Measurements from ENCODE around the gene MAEA.

The MAEA gene

GRCh38 chr4:1382776-1383727, 93.4 kb downstream of the MAEA start:
- H2AFZ ChIP-seq (ENCODE audit: low read length) = no peak overlapping the region
- no peak overlapping the region for H3K4ac ChIP-seq (ENCODE audit: low read length)
- no peak overlapping the region for H2BK120ac ChIP-seq (ENCODE audit: low read depth, low read length)
- H3K9me3 ChIP-seq (replicated peaks in 1 of 2; ENCODE audit: control insufficient read depth in 2 of 2, insufficient read depth in 1 of 2, low read depth in 1 of 2, low read length in 2 of 2) = no peaks in the 10 kb centered on the region
- no peak overlapping the region for H4K91ac ChIP-seq (ENCODE audit: low read depth, low read length, poor library complexity)
- peak overlapping the region; percentile 75 for H2AK5ac ChIP-seq (ENCODE audit: low read depth, low read length)
- H3K23ac ChIP-seq (ENCODE audit: low read depth, low read length, poor library complexity) = peak overlapping the region; percentile 60
- H3K4me3 ChIP-seq (ENCODE audit: low read length in 2 of 2) = no peak overlapping the region
- no peak overlapping the region for H4K8ac ChIP-seq (ENCODE audit: low read depth, low read length)
- peak overlapping the region; percentile 78 for H3K18ac ChIP-seq (ENCODE audit: low read length)
- H3K36me3 ChIP-seq (replicated peaks in 1 of 2; ENCODE audit: control insufficient read depth in 2 of 2, insufficient read depth in 2 of 2, low read length in 2 of 2) = peaks cover 2 to 26% of the 10 kb centered on the region in 2 donors
- no CpG with 5 or more reads among the region's 27 CpGs for WGBS, 2 donors (ENCODE audit: extremely low coverage in 2 of 2, insufficient read length in 2 of 2, insufficient replicate concordance in 1 of 2)
- no peak overlapping the region for H3K4me2 ChIP-seq (ENCODE audit: insufficient read depth, low read length, poor library complexity, severe bottlenecking)
- no peaks in the 10 kb centered on the region for H3K27me3 ChIP-seq (ENCODE audit: control insufficient read depth in 3 of 3, insufficient read depth in 3 of 3, low read depth in 1 of 3, low read length in 3 of 3)
- H2BK12ac ChIP-seq (ENCODE audit: low read length) = no peak overlapping the region
- peaks cover 0 to 7% of the 10 kb centered on the region in 2 donors for H3K4me1 ChIP-seq (ENCODE audit: control insufficient read depth in 2 of 2, insufficient read depth in 1 of 2, low read depth in 1 of 2, low read length in 2 of 2)
- no peak for DNase-seq (ENCODE audit: low spot score)
- H2BK15ac ChIP-seq (ENCODE audit: low read length) = peak overlapping the region; percentile 17
- H3K79me1 ChIP-seq (ENCODE audit: low read depth, low read length) = no peaks in the 10 kb centered on the region
- H3K9ac ChIP-seq (ENCODE audit: low read depth, low read length, poor library complexity) = no peak overlapping the region
- H3K27ac ChIP-seq (replicated peaks; ENCODE audit: low read length) = no peak overlapping the region
- no peak overlapping the region for H3K14ac ChIP-seq (ENCODE audit: low read length)
- H2BK5ac ChIP-seq (ENCODE audit: low read length) = no peak overlapping the region

DNA sequence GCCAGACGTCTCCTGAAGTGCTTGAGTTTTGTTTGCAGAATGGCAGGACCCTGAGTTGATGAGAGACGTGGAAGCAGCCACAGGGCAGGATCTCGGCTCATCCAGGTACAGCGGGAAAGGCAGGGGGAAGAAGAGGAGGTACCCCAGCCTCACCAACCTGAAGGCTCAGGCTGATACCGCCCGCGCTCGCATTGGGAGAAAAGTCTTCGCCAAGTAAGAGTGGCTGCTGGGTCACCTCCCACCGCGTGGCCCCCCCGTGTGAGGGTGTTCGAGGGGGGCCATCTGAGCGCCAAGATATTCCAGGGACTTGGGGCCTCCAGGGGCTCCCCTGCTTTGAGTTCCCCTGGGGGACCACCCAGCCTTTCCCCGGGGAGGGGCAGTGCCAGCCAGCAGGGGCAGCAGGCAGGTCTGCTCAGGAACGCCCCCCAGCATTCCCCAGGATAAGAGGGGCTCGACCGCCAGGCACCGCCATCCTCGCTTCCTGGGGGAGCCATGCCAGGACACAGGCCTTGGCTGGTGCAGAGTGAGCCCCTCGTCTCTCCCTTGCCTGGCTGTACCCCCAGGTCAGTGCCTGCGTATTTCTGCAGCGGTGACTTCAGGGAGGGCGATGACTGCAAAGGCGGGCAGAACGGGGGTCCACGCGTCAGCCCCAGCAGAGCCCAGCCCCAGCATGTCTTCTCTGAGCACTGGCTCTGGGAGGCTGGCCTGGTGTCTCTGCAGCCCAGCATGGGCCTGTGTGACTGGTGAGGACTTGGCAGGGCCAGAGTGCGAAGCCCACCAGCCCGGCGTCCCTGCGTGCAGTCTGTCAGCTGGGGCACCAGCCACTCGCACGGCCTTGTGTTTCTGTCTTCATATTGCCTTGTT, 94.3 kb downstream of the MAEA start:
- Histone ChIP-seq H3K9ac (ENCODE audit: low read depth, low read length, poor library complexity) (peak overlapping the region; percentile 24), H3K4me1 (ENCODE audit: control insufficient read depth in 2 of 2, insufficient read depth in 1 of 2, low read depth in 1 of 2, low read length in 2 of 2) (peaks cover 0 to 7% of the 10 kb centered on the region in 2 donors), H2BK12ac (ENCODE audit: low read length) (no peak overlapping the region), H2BK15ac (ENCODE audit: low read length) (no peak overlapping the region), H2AK5ac (ENCODE audit: low read depth, low read length) (peak overlapping the region; percentile 75), H3K36me3 (replicated peaks in 1 of 2; ENCODE audit: control insufficient read depth in 2 of 2, insufficient read depth in 2 of 2, low read length in 2 of 2) (peaks cover 2 to 26% of the 10 kb centered on the region in 2 donors), H2BK120ac (ENCODE audit: low read depth, low read length) (no peak overlapping the region), H3K27me3 (ENCODE audit: control insufficient read depth in 3 of 3, insufficient read depth in 3 of 3, low read depth in 1 of 3, low read length in 3 of 3) (no peaks in the 10 kb centered on the region), H3K9me3 (replicated peaks in 1 of 2; ENCODE audit: control insufficient read depth in 2 of 2, insufficient read depth in 1 of 2, low read depth in 1 of 2, low read length in 2 of 2) (peaks cover 0 to 8% of the 10 kb centered on the region in 2 donors), H4K8ac (ENCODE audit: low read depth, low read length) (no peak overlapping the region), H3K4ac (ENCODE audit: low read length) (no peak overlapping the region), H2AFZ (ENCODE audit: low read length) (no peak overlapping the region), H3K27ac (replicated peaks; ENCODE audit: low read length) (no peak overlapping the region), H3K79me1 (ENCODE audit: low read depth, low read length) (no peaks in the 10 kb centered on the region), H2BK5ac (ENCODE audit: low read length) (no peak overlapping the region), H4K91ac (ENCODE audit: low read depth, low read length, poor library complexity) (no peak overlapping the region), H3K14ac (ENCODE audit: low read length) (no peak overlapping the region), H3K18ac (ENCODE audit: low read length) (peak overlapping the region; percentile 5), H3K23ac (ENCODE audit: low read depth, low read length, poor library complexity) (peak overlapping the region; percentile 73), H3K4me3 (ENCODE audit: low read length in 2 of 2) (no peak overlapping the region), H3K4me2 (ENCODE audit: insufficient read depth, low read length, poor library complexity, severe bottlenecking) (no peak overlapping the region)
- no peak for DNase-seq (ENCODE audit: low spot score)
- WGBS, 2 donors (ENCODE audit: extremely low coverage in 2 of 2, insufficient read length in 2 of 2, insufficient replicate concordance in 1 of 2) = no CpG with 5 or more reads among the region's 34 CpGs

GRCh38 chr4:1384675-1385372, 95.1 kb downstream of the MAEA start:
- no peak overlapping the region for H3K27ac ChIP-seq (replicated peaks; ENCODE audit: low read length)
- H2BK12ac ChIP-seq (ENCODE audit: low read length) = no peak overlapping the region
- no peak overlapping the region for H3K9ac ChIP-seq (ENCODE audit: low read depth, low read length, poor library complexity)
- H4K91ac ChIP-seq (ENCODE audit: low read depth, low read length, poor library complexity) = no peak overlapping the region
- peaks cover 0 to 7% of the 10 kb centered on the region in 2 donors for H3K4me1 ChIP-seq (ENCODE audit: control insufficient read depth in 2 of 2, insufficient read depth in 1 of 2, low read depth in 1 of 2, low read length in 2 of 2)
- DNase-seq (ENCODE audit: low spot score) = no peak
- H3K27me3 ChIP-seq (ENCODE audit: control insufficient read depth in 3 of 3, insufficient read depth in 3 of 3, low read depth in 1 of 3, low read length in 3 of 3) = no peaks in the 10 kb centered on the region
- peaks cover 0 to 12% of the 10 kb centered on the region in 2 donors for H3K9me3 ChIP-seq (replicated peaks in 1 of 2; ENCODE audit: control insufficient read depth in 2 of 2, insufficient read depth in 1 of 2, low read depth in 1 of 2, low read length in 2 of 2)
- H4K8ac ChIP-seq (ENCODE audit: low read depth, low read length) = no peak overlapping the region
- peaks cover 2 to 26% of the 10 kb centered on the region in 2 donors for H3K36me3 ChIP-seq (replicated peaks in 1 of 2; ENCODE audit: control insufficient read depth in 2 of 2, insufficient read depth in 2 of 2, low read length in 2 of 2)
- H2AFZ ChIP-seq (ENCODE audit: low read length) = no peak overlapping the region
- no CpG with 5 or more reads among the region's 16 CpGs for WGBS, 2 donors (ENCODE audit: extremely low coverage in 2 of 2, insufficient read length in 2 of 2, insufficient replicate concordance in 1 of 2)
- no peak overlapping the region for H3K4me2 ChIP-seq (ENCODE audit: insufficient read depth, low read length, poor library complexity, severe bottlenecking)
- H3K18ac ChIP-seq (ENCODE audit: low read length) = peak overlapping the region; percentile 22
- no peak overlapping the region for H3K4me3 ChIP-seq (ENCODE audit: low read length in 2 of 2)
- no peak overlapping the region for H2BK5ac ChIP-seq (ENCODE audit: low read length)
- no peak overlapping the region for H3K4ac ChIP-seq (ENCODE audit: low read length)
- no peak overlapping the region for H2AK5ac ChIP-seq (ENCODE audit: low read depth, low read length)
- H3K79me1 ChIP-seq (ENCODE audit: low read depth, low read length) = no peaks in the 10 kb centered on the region
- H3K23ac ChIP-seq (ENCODE audit: low read depth, low read length, poor library complexity) = no peak overlapping the region
- no peak overlapping the region for H2BK15ac ChIP-seq (ENCODE audit: low read length)
- no peak overlapping the region for H3K14ac ChIP-seq (ENCODE audit: low read length)
- no peak overlapping the region for H2BK120ac ChIP-seq (ENCODE audit: low read depth, low read length)
